Measurements from ENCODE around the gene USP17L12. TPM values are rescaled to one million over a fixed set of nuclear protein-coding genes. Genes with fewer than 3 reads are reported as not detected.
"Not testable (repeated sequence)": the region's sequence is repeated elsewhere in the genome, so short reads cannot be mapped to it uniquely, and the experiment has no call there.

Gene USP17L12, protein sequence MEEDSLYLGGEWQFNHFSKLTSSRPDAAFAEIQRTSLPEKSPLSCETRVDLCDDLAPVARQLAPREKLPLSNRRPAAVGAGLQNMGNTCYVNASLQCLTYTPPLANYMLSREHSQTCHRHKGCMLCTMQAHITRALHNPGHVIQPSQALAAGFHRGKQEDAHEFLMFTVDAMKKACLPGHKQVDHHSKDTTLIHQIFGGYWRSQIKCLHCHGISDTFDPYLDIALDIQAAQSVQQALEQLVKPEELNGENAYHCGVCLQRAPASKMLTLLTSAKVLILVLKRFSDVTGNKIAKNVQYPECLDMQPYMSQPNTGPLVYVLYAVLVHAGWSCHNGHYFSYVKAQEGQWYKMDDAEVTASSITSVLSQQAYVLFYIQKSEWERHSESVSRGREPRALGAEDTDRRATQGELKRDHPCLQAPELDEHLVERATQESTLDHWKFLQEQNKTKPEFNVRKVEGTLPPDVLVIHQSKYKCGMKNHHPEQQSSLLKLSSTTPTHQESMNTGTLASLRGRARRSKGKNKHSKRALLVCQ
- not detected for total RNA-seq

DNA sequence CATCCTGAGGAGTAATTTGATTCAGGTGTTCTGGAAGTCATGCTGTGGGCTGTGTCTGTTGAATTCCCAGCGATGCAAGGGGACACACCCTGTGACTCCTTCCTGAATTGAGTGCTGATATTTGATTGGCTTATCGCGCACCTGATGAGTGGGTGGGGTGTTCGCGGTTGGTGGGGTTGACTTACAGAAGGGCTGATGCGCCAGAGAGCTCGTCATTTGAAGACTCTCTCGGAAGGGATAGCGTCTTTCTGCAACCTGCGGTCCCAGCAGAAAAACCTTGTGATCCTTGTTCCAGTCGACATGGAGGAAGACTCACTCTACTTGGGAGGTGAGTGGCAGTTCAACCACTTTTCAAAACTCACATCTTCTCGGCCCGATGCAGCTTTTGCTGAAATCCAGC, at the start of gene USP17L12:
USP17L12 (plus strand) TSS at position 301 of the 400 bp plus-strand sequence; CDS start at position 301, 0 bp downstream.
- H3K36me3 Mint-ChIP-seq, H3K27ac Mint-ChIP-seq, DNase-seq, H3K4me1 Mint-ChIP-seq, H3K4me3 Mint-ChIP-seq, H3K9me3 Mint-ChIP-seq, H3K27me3 Mint-ChIP-seq: not testable (repeated sequence)

DNA sequence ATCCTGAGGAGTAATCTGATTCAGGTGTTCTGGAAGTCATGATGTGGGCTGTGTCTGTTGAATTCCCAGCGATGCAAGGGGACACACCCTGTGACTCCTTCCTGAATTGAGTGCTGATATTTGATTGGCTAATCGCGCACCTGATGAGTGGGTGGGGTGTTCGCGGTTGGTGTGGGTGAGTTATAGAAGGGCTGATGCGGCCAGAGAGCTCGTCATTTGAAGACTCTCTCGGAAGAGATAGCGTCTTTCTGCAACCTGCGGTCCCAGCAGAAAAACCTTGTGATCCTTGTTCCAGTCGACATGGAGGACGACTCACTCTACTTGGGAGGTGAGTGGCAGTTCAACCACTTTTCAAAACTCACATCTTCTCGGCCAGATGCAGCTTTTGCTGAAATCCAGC, 9.6 kb upstream of the USP17L12 start, which contains the start of gene USP17L10:
USP17L10 (plus strand) TSS at position 301 of the 400 bp plus-strand sequence; CDS start at position 301, 0 bp downstream.
- H3K36me3 Mint-ChIP-seq, H3K27ac Mint-ChIP-seq, H3K9me3 Mint-ChIP-seq, DNase-seq, H3K4me1 Mint-ChIP-seq, H3K4me3 Mint-ChIP-seq, H3K27me3 Mint-ChIP-seq: not testable (repeated sequence)

DNA sequence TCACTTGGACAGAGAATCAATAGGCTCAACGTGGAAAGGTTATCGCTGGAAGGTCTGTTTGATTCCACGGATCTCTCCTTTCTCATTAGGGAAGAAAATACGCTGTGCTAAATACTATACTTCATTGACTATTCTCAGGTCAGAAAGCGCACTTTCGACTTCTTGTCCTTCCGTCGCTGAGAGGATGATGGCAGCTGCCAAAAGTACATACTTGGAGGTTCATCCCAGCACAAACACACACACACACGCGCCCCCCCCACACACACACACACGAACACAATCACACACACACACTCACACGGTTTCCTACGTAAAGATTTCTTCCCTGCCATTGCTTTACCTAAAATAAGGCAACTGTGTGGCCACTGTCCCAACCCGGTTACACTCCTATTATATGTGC, 5.3 kb upstream of the USP17L12 start:
- not testable (repeated sequence) for H3K36me3 Mint-ChIP-seq, H3K4me1 Mint-ChIP-seq, H3K27ac Mint-ChIP-seq, H3K9me3 Mint-ChIP-seq, H3K4me3 Mint-ChIP-seq, H3K27me3 Mint-ChIP-seq, DNase-seq

DNA sequence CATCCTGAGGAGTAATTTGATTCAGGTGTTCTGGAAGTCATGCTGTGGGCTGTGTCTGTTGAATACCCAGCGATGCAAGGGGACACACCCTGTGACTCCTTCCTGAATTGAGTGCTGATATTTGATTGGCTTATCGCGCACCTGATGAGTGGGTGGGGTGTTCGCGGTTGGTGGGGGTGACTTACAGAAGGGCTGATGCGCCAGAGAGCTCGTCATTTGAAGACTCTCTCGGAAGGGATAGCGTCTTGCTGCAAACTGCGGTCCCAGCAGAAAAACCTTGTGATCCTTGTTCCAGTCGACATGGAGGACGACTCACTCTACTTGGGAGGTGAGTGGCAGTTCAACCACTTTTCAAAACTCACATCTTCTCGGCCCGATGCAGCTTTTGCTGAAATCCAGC, 4.8 kb upstream of the USP17L12 start, which contains the start of gene USP17L11:
USP17L11 (plus strand) TSS at position 301 of the 400 bp plus-strand sequence; CDS start at position 301, 0 bp downstream.
- H3K4me3 Mint-ChIP-seq, H3K36me3 Mint-ChIP-seq, H3K4me1 Mint-ChIP-seq, H3K9me3 Mint-ChIP-seq, H3K27me3 Mint-ChIP-seq, DNase-seq, H3K27ac Mint-ChIP-seq: not testable (repeated sequence)

DNA sequence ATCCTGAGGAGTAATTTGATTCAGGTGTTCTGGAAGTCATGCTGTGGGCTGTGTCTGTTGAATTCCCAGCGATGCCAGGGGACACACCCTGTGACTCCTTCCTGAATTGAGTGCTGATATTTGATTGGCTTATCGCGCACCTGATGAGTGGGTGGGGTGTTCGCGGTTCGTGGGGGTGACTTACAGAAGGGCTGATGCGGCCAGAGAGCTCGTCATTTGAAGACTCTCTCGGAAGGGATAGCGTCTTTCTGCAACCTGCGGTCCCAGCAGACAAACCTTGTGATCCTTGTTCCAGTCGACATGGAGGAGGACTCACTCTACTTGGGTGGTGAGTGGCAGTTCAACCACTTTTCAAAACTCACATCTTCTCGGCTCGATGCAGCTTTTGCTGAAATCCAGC, 4.6 kb downstream of the USP17L12 start, which contains the start of gene USP17L13:
USP17L13 (plus strand) TSS at position 301 of the 400 bp plus-strand sequence; CDS start at position 301, 0 bp downstream.
- H3K36me3 Mint-ChIP-seq, H3K27ac Mint-ChIP-seq, H3K27me3 Mint-ChIP-seq, H3K4me3 Mint-ChIP-seq, DNase-seq, H3K9me3 Mint-ChIP-seq, H3K4me1 Mint-ChIP-seq: not testable (repeated sequence)

DNA sequence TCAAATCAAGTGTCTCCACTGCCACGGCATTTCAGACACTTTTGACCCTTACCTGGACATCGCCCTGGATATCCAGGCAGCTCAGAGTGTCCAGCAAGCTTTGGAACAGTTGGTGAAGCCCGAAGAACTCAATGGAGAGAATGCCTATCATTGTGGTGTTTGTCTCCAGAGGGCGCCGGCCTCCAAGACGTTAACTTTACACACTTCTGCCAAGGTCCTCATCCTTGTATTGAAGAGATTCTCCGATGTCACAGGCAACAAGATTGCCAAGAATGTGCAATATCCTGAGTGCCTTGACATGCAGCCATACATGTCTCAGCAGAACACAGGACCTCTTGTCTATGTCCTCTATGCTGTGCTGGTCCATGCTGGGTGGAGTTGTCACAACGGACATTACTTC, 10.3 kb downstream of the USP17L12 start:
- H3K27me3 Mint-ChIP-seq, H3K4me1 Mint-ChIP-seq, DNase-seq, H3K4me3 Mint-ChIP-seq, H3K9me3 Mint-ChIP-seq, H3K36me3 Mint-ChIP-seq, H3K27ac Mint-ChIP-seq: not testable (repeated sequence)

DNA sequence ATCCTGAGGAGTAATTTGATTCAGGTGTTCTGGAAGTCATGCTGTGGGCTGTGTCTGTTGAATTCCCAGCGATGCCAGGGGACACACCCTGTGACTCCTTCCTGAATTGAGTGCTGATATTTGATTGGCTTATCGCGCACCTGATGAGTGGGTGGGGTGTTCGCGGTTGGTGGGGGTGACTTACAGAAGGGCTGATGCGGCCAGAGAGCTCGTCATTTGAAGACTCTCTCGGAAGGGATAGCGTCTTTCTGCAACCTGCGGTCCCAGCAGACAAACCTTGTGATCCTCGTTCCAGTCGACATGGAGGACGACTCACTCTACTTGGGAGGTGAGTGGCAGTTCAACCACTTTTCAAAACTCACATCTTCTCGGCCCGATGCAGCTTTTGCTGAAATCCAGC, 14.1 kb downstream of the USP17L12 start, which contains the start of gene USP17L15:
USP17L15 (plus strand) TSS at position 301 of the 400 bp plus-strand sequence; CDS start at position 301, 0 bp downstream.
- H3K4me1 Mint-ChIP-seq, H3K27me3 Mint-ChIP-seq, DNase-seq, H3K9me3 Mint-ChIP-seq, H3K27ac Mint-ChIP-seq, H3K36me3 Mint-ChIP-seq, H3K4me3 Mint-ChIP-seq: not testable (repeated sequence)

DNA sequence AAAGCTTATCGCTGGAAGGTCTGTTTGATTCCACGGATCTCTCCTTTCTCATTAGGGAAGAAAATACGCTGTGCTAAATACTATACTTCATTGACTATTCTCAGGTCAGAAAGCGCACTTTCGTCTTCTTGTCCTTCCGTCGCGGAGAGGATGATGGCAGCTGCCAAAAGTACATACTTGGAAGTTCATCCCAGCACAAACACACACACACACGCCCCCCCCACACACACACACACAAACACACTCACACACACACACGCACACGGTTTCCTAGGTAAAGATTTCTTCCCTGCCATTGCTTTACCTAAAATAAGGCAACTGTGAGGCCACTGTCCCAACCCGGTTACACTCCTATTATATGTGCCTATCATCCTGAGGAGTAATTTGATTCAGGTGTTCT, 18.5 kb downstream of the USP17L12 start:
- not testable (repeated sequence) for H3K4me3 Mint-ChIP-seq, DNase-seq, H3K36me3 Mint-ChIP-seq, H3K9me3 Mint-ChIP-seq, H3K27me3 Mint-ChIP-seq, H3K4me1 Mint-ChIP-seq, H3K27ac Mint-ChIP-seq

DNA sequence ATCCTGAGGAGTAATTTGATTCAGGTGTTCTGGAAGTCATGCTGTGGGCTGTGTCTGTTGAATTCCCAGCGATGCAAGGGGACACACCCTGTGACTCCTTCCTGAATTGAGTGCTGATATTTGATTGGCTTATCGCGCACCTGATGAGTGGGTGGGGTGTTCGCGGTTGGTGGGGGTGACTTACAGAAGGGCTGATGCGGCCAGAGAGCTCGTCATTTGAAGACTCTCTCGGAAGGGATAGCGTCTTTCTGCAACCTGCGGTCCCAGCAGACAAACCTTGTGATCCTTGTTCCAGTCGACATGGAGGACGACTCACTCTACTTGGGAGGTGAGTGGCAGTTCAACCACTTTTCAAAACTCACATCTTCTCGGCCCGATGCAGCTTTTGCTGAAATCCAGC, 23.6 kb downstream of the USP17L12 start, which contains the start of gene USP17L17:
USP17L17 (plus strand) TSS at position 301 of the 400 bp plus-strand sequence; CDS start at position 301, 0 bp downstream.
- not testable (repeated sequence) for H3K27ac Mint-ChIP-seq, H3K4me1 Mint-ChIP-seq, H3K9me3 Mint-ChIP-seq, DNase-seq, H3K36me3 Mint-ChIP-seq, H3K27me3 Mint-ChIP-seq, H3K4me3 Mint-ChIP-seq

DNA sequence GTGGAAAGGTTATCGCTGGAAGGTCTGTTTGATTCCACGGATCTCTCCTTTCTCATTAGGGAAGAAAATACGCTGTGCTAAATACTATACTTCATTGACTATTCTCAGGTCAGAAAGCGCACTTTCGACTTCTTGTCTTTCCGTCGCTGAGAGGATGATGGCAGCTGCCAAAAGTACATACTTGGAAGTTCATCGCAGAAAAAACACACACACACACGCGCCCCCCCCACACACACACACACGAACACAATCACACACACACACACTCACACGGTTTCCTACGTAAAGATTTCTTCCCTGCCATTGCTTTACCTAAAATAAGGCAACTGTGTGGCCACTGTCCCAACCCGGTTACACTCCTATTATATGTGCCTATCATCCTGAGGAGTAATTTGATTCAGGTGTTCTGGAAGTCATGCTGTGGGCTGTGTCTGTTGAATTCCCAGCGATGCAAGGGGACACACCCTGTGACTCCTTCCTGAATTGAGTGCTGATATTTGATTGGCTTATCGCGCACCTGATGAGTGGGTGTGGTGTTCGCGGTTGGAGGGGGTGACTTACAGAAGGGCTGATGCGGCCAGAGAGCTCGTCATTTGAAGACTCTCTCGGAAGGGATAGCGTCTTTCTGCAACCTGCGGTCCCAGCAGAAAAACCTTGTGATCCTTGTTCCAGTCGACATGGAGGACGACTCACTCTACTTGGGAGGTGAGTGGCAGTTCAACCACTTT, 28.2 kb downstream of the USP17L12 start, which contains the start of gene USP17L18:
USP17L18 (plus strand) TSS at position 678 of the 728 bp plus-strand sequence; CDS start at position 678, 0 bp downstream.
- H3K27ac Mint-ChIP-seq, H3K9me3 Mint-ChIP-seq, H3K4me3 Mint-ChIP-seq, H3K36me3 Mint-ChIP-seq, H3K27me3 Mint-ChIP-seq, H3K4me1 Mint-ChIP-seq, DNase-seq: not testable (repeated sequence)

DNA sequence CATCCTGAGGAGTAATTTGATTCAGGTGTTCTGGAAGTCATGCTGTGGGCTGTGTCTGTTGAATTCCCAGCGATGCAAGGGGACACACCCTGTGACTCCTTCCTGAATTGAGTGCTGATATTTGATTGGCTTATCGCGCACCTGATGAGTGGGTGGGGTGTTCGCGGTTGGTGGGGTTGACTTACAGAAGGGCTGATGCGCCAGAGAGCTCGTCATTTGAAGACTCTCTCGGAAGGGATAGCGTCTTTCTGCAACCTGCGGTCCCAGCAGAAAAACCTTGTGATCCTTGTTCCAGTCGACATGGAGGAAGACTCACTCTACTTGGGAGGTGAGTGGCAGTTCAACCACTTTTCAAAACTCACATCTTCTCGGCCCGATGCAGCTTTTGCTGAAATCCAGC, 33.1 kb downstream of the USP17L12 start, which contains the start of gene USP17L19:
USP17L19 (plus strand) TSS at position 301 of the 400 bp plus-strand sequence; CDS start at position 301, 0 bp downstream.
- DNase-seq, H3K9me3 Mint-ChIP-seq, H3K36me3 Mint-ChIP-seq, H3K27ac Mint-ChIP-seq, H3K27me3 Mint-ChIP-seq, H3K4me3 Mint-ChIP-seq, H3K4me1 Mint-ChIP-seq: not testable (repeated sequence)

DNA sequence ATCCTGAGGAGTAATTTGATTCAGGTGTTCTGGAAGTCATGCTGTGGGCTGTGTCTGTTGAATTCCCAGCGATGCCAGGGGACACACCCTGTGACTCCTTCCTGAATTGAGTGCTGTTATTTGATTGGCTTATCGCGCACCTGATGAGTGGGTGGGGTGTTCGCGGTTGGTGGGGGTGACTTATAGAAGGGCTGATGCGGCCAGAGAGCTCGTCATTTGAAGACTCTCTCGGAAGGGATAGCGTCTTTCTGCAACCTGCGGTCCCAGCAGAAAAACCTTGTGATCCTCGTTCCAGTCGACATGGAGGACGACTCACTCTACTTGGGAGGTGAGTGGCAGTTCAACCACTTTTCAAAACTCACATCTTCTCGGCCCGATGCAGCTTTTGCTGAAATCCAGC, 37.9 kb downstream of the USP17L12 start, which contains the start of gene USP17L20:
USP17L20 (plus strand) TSS at position 301 of the 400 bp plus-strand sequence; CDS start at position 301, 0 bp downstream.
- not testable (repeated sequence) for H3K4me3 Mint-ChIP-seq, H3K27me3 Mint-ChIP-seq

DNA sequence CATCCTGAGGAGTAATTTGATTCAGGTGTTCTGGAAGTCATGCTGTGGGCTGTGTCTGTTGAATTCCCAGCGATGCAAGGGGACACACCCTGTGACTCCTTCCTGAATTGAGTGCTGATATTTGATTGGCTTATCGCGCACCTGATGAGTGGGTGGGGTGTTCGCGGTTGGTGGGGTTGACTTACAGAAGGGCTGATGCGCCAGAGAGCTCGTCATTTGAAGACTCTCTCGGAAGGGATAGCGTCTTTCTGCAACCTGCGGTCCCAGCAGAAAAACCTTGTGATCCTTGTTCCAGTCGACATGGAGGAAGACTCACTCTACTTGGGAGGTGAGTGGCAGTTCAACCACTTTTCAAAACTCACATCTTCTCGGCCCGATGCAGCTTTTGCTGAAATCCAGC, 42.6 kb downstream of the USP17L12 start, which contains the start of gene USP17L21:
USP17L21 (plus strand) TSS at position 301 of the 400 bp plus-strand sequence; CDS start at position 301, 0 bp downstream.
- not testable (repeated sequence) for DNase-seq, H3K36me3 Mint-ChIP-seq, H3K27me3 Mint-ChIP-seq, H3K27ac Mint-ChIP-seq, H3K4me1 Mint-ChIP-seq, H3K9me3 Mint-ChIP-seq, H3K4me3 Mint-ChIP-seq

More for the DNA sequence above, 37.9 kb downstream of the USP17L12 start, which contains the start of gene USP17L20:
- not testable (repeated sequence) for H3K36me3 Mint-ChIP-seq, H3K9me3 Mint-ChIP-seq, H3K4me1 Mint-ChIP-seq, H3K27ac Mint-ChIP-seq, DNase-seq

DNA sequence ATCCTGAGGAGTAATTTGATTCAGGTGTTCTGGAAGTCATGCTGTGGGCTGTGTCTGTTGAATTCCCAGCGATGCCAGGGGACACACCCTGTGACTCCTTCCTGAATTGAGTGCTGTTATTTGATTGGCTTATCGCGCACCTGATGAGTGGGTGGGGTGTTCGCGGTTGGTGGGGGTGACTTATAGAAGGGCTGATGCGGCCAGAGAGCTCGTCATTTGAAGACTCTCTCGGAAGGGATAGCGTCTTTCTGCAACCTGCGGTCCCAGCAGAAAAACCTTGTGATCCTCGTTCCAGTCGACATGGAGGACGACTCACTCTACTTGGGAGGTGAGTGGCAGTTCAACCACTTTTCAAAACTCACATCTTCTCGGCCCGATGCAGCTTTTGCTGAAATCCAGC, 47.4 kb downstream of the USP17L12 start, which contains the start of gene USP17L22:
USP17L22 (plus strand) TSS at position 301 of the 400 bp plus-strand sequence; CDS start at position 301, 0 bp downstream.
- H3K27ac Mint-ChIP-seq, DNase-seq, H3K36me3 Mint-ChIP-seq, H3K9me3 Mint-ChIP-seq, H3K4me3 Mint-ChIP-seq, H3K4me1 Mint-ChIP-seq, H3K27me3 Mint-ChIP-seq: not testable (repeated sequence)
